Measurements from ENCODE around the gene IST1. TPM values are rescaled to one million over a fixed set of nuclear protein-coding genes. Genes with fewer than 3 reads are reported as not detected.

IST1 gene
- total RNA-seq, 1 donor from 2014 or later, result 224 TPM

DNA sequence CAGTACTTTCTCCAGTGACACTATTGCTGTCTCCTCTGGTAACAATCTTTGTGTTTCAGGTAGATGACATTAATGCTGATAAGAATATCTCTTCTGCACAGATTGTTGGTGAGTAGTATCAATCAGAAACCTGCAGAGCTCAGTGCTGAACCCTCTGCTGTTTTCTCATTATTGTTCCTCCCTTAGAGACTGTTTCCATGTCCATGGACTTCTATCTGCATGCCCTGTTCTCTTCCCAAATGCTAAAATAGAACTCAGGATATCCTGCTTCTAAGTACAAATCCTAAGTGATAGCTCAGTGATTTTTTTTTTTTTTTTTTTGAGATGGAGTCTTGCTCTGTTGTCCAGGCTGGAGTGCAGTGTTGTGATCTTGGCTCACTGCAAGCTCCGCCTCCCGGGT lies 29.4 kb downstream of the IST1 start:
- DNase-seq (ENCODE audit: low read depth), result no peak
- Histone ChIP-seq H3K36me3 (ENCODE audit: control insufficient read depth, insufficient read depth, low read length) (peaks cover 5% of the 10 kb centered on the region), H3K4me3 (ENCODE audit: low read depth, low read length) (no peak overlapping the region), H3K27me3 (ENCODE audit: control insufficient read depth, insufficient read depth, low read length) (no peaks in the 10 kb centered on the region)
- no peak for TF ChIP-seq CTCF (IDR thresholded peaks at IDR 0.05; ENCODE audit: insufficient read depth, low read length, poor library complexity, severe bottlenecking)

DNA sequence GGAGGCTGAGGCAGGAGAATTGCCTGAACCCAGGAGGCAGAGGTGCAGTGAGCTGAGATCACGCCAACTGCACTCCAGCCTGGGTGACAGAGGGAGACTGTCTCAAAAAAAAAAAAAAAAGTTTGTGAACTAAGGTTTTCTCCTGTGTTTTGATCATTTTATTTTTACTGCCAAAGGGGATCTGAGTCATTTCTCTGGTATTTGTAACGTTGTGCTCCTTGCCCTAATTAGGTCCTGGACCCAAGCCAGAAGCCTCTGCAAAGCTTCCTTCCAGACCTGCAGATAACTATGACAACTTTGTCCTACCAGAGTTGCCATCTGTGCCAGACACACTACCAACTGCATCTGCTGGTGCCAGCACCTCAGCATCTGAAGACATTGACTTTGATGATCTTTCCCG lies 32.1 kb downstream of the IST1 start:
- Histone ChIP-seq H3K4me3 (ENCODE audit: low read depth, low read length) (no peak overlapping the region), H3K36me3 (ENCODE audit: control insufficient read depth, insufficient read depth, low read length) (peaks cover 3% of the 10 kb centered on the region), H3K27me3 (ENCODE audit: control insufficient read depth, insufficient read depth, low read length) (no peaks in the 10 kb centered on the region)
- TF ChIP-seq CTCF (IDR thresholded peaks at IDR 0.05; ENCODE audit: insufficient read depth, low read length, poor library complexity, severe bottlenecking), result no peak
- DNase-seq (ENCODE audit: low read depth), result peak; percentile 67

DNA sequence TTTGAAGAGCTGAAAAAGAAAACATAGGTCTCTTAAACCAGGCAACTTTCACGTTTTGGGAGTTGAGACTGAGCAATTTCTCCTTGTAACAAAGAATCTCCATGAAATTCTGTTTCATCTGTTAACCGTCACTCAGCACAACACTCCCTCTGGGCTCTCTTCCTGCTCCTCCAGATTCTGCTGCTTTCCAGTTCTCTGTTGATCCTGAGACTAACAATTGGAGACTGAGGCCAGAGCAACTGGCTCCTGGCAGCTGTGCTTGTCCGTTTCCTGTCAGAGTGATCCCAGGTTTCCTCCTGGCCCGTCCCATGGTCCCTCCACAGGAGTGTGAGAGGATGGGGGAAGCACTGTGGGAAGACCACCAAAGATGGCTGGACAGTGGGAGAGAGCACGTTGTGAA lies 32.5 kb downstream of the IST1 start:
- no peak overlapping the region for H3K4me3 ChIP-seq (ENCODE audit: low read depth, low read length)
- no peak for DNase-seq (ENCODE audit: low read depth)
- no peaks in the 10 kb centered on the region for H3K27me3 ChIP-seq (ENCODE audit: control insufficient read depth, insufficient read depth, low read length)
- H3K36me3 ChIP-seq (ENCODE audit: control insufficient read depth, insufficient read depth, low read length), result peaks cover 3% of the 10 kb centered on the region
- TF ChIP-seq CTCF (IDR thresholded peaks at IDR 0.05; ENCODE audit: insufficient read depth, low read length, poor library complexity, severe bottlenecking), result no peak

GRCh38 chr16:71929048-71929447 lies 33.7 kb downstream of the IST1 start:
- TF ChIP-seq CTCF (IDR thresholded peaks at IDR 0.05; ENCODE audit: insufficient read depth, low read length, poor library complexity, severe bottlenecking), result no peak
- Histone ChIP-seq H3K36me3 (ENCODE audit: control insufficient read depth, insufficient read depth, low read length) (peaks cover 3% of the 10 kb centered on the region), H3K4me3 (ENCODE audit: low read depth, low read length) (no peak overlapping the region), H3K27me3 (ENCODE audit: control insufficient read depth, insufficient read depth, low read length) (no peaks in the 10 kb centered on the region)
- DNase-seq (ENCODE audit: low read depth), result peak; percentile 12

DNA sequence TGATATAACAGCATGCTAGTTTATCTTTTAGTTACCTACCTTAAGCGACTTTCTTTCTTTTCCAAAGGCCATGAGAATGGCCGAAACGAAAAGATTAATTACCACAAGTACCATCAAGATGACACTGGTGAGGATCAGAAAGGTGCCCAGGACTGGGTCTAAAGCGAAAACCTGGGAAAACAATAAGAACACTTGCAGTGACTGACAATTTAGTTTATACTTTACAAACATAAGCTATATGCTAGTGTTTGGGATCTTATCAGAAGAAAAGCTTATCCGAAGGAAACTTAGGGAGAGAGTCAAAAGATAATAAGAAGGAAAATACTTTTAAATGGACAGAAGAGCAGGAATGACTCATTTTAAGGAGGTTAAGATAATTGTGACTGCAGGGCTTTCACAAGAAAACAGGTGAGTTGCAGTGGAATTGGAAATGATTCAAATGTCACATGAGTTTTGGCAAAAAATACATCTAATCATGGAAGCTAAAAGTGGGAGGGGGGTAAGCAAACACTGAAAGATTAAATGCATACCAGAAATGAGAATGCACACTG lies 34.8 kb downstream of the IST1 start:
- H3K27me3 ChIP-seq (ENCODE audit: control insufficient read depth, insufficient read depth, low read length), result no peaks in the 10 kb centered on the region
- no peak for TF ChIP-seq CTCF (IDR thresholded peaks at IDR 0.05; ENCODE audit: insufficient read depth, low read length, poor library complexity, severe bottlenecking)
- H3K36me3 ChIP-seq (ENCODE audit: control insufficient read depth, insufficient read depth, low read length), result peaks cover 3% of the 10 kb centered on the region
- no peak overlapping the region for H3K4me3 ChIP-seq (ENCODE audit: low read depth, low read length)
- DNase-seq (ENCODE audit: low read depth), result no peak

DNA sequence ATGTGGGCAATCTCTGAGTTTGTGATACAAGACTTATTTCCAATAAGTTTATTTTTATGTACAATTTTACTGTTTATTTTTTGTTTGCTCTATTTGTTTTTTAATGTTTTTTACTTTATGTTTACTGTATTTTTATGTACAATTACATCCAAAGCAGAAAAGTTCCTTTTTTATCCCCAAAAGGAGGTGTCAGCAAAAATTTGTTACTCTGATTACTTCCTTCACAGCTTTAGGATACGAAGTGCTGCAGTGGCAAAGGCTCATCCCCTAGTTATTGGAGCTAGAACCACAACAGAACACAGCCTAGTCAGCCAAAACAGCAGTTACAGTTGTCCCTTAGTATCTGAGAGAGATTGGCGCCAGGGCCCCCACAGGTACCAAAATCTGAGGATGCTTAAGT lies 35.7 kb downstream of the IST1 start:
- TF ChIP-seq CTCF (IDR thresholded peaks at IDR 0.05; ENCODE audit: insufficient read depth, low read length, poor library complexity, severe bottlenecking), result no peak
- no peaks in the 10 kb centered on the region for H3K27me3 ChIP-seq (ENCODE audit: control insufficient read depth, insufficient read depth, low read length)

More for the DNA sequence above, 35.7 kb downstream of the IST1 start:
- H3K36me3 ChIP-seq (ENCODE audit: control insufficient read depth, insufficient read depth, low read length), result peaks cover 3% of the 10 kb centered on the region
- DNase-seq (ENCODE audit: low read depth), result no peak
- no peak overlapping the region for H3K4me3 ChIP-seq (ENCODE audit: low read depth, low read length)

Measured in kidney epithelial cell (primary cell).